ENCODE measurements around the gene MINK1.

The MINK1 gene

GRCh38 chr17:4881761-4882555 lies 48.8 kb downstream of the MINK1 start:
- DNase-seq: peak; percentile 15

- no peak for DNase-seq
These were observed 51.3 kb downstream of the MINK1 start for GRCh38 chr17:4884489-4884888.

- DNase-seq: no peak
These were observed 53.7 kb downstream of the MINK1 start for GRCh38 chr17:4886830-4887229.

GRCh38 chr17:4887581-4887980 lies 54.4 kb downstream of the MINK1 start:
- DNase-seq: no peak

DNA sequence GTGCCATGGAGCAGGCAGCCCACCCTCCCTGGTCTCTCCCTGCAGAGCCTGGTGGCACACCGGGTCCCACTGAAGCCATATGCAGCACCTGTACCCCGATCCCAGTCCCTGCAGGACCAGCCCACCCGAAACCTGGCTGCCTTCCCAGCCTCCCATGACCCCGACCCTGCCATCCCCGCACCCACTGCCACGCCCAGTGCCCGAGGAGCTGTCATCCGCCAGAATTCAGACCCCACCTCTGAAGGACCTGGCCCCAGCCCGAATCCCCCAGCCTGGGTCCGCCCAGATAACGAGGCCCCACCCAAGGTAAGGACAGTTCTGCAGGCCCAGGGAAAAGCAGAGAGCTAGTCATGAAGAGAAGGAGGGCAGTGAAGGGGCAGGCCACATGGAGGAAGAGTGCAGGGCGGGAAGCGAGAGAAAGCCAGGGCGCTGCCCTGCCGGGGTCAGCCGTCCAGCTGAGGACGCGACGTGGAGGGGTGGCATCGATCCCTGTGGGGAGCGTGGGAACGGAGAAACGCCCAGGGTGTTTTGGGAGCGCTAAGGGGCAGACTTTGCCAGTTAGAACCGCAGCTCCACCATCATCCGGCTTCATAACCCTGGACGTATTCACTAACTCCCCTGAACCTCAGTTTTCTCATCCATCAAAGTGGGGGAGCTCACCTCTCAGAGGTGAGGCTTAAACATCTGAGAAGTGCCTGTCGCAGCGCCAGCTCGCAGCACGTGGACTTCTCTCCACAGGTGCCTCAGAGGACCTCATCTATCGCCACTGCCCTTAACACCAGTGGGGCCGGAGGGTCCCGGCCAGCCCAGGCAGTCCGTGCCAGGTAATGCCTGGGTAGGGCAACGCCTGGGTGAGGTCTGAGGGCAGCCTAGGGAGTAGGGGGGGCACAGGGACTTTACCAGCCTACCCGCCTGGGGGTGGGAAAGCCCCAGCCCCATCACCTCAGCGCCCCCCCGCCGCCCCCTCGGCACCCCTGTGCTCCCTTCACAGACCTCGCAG lies 58.6 kb downstream of the MINK1 start:
- no peak for DNase-seq

- no peak for DNase-seq
These were observed 59.5 kb downstream of the MINK1 start for GRCh38 chr17:4892499-4893221.

- DNase-seq: no peak
These were observed 60.1 kb downstream of the MINK1 start for GRCh38 chr17:4893272-4893671.

DNA sequence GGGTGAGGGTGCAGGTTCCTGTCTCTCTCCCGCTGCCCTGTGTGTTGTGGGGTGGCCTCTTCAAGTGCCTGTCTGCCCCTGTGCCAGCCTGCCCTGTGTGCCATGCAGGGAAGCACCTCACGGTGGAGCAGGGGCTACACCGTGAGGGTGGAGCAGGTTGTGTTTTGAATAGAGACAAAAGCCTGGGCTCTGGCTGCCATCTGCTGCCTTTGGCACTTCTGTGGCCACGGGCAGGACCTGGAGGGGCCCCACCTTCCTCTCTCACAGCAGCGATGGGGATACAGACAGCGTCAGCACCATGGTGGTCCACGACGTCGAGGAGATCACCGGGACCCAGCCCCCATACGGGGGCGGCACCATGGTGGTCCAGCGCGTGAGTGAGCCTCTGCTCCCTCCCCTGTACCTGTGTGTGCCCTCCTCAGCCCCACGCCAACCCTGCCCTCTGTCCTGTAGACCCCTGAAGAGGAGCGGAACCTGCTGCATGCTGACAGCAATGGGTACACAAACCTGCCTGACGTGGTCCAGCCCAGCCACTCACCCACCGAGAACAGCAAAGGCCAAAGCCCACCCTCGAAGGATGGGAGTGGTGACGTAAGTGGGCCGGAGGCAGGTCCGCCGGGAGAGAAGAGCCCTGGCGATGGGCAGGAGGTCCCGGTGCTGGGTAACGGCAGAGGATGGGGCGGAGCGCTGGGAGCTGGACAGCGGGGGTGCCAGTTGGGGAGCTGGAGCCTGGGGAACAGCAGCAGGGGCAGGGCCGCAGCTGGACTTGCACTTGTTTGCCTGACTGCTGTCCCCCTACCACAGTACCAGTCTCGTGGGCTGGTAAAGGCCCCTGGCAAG lies 60.8 kb downstream of the MINK1 start:
- DNase-seq: no peak

DNA sequence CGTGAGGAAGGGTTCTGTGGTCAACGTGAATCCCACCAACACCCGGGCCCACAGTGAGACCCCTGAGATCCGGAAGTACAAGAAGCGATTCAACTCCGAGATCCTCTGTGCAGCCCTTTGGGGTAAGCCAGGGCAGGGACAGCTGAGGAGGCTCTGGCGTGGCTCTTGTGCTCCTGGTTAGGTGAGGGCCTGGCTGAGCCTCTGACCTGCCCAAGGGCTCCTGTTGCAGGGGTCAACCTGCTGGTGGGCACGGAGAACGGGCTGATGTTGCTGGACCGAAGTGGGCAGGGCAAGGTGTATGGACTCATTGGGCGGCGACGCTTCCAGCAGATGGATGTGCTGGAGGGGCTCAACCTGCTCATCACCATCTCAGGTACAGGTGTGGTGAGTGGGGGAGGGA lies 62.0 kb downstream of the MINK1 start:
- no peak for DNase-seq

DNA sequence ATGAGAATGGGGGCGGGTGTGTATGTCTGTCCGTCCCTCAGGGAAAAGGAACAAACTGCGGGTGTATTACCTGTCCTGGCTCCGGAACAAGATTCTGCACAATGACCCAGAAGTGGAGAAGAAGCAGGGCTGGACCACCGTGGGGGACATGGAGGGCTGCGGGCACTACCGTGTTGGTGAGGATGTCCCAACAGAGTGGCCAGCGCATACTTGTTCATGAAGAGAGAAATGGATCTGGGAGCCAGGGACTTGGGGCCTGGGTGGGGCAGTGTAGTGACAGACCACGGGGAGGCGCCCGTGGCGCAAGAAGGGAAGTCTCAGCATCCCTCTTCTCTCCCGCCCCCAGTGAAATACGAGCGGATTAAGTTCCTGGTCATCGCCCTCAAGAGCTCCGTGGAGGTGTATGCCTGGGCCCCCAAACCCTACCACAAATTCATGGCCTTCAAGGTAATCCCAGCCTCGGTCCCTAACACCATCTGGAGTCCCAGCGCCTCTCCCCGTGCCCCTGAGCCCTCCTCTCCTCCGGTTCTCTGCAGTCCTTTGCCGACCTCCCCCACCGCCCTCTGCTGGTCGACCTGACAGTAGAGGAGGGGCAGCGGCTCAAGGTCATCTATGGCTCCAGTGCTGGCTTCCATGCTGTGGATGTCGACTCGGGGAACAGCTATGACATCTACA lies 62.7 kb downstream of the MINK1 start:
- DNase-seq: no peak

GRCh38 chr17:4896332-4897197 lies 63.4 kb downstream of the MINK1 start:
- no peak for DNase-seq

DNA sequence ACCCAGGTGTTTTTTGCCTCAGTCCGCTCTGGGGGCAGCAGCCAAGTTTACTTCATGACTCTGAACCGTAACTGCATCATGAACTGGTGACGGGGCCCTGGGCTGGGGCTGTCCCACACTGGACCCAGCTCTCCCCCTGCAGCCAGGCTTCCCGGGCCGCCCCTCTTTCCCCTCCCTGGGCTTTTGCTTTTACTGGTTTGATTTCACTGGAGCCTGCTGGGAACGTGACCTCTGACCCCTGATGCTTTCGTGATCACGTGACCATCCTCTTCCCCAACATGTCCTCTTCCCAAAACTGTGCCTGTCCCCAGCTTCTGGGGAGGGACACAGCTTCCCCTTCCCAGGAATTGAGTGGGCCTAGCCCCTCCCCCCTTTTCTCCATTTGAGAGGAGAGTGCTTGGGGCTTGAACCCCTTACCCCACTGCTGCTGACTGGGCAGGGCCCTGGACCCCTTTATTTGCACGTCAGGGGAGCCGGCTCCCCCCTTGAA lies 64.1 kb downstream of the MINK1 start:
- DNase-seq: no peak

DNA sequence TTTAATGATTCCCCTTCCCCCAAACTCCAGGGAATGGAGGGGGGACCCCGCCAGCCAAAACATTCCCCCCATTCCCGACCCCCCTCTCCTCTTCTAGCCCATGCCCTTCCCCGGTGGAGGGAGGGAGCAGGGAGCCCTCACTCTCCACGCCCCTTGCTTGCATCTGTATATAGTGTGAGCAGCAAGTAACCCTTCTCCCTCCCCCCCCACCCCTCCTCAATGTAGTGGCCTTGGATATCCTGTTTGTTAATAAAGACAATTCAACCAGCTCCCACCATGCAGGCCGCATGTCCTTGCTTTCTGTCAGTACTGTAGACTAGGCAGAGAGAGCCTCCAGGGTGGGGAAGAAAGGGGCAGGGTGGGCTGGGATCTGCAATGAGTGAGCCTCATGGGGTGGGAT lies 64.6 kb downstream of the MINK1 start:
- DNase-seq: no peak

GRCh38 chr17:4898351-4898750 lies 65.2 kb downstream of the MINK1 start:
- no peak for DNase-seq

GRCh38 chr17:4898927-4899326 lies 65.8 kb downstream of the MINK1 start:
- DNase-seq: no peak

- no peak for DNase-seq
These were observed 66.4 kb downstream of the MINK1 start, which contains the start of gene C17orf107 for GRCh38 chr17:4899341-4900230. Gene C17orf107, plus strand, starts transcription at chr17:4899536. Its CDS starts 227 bp downstream, at chr17:4899763.

DNA sequence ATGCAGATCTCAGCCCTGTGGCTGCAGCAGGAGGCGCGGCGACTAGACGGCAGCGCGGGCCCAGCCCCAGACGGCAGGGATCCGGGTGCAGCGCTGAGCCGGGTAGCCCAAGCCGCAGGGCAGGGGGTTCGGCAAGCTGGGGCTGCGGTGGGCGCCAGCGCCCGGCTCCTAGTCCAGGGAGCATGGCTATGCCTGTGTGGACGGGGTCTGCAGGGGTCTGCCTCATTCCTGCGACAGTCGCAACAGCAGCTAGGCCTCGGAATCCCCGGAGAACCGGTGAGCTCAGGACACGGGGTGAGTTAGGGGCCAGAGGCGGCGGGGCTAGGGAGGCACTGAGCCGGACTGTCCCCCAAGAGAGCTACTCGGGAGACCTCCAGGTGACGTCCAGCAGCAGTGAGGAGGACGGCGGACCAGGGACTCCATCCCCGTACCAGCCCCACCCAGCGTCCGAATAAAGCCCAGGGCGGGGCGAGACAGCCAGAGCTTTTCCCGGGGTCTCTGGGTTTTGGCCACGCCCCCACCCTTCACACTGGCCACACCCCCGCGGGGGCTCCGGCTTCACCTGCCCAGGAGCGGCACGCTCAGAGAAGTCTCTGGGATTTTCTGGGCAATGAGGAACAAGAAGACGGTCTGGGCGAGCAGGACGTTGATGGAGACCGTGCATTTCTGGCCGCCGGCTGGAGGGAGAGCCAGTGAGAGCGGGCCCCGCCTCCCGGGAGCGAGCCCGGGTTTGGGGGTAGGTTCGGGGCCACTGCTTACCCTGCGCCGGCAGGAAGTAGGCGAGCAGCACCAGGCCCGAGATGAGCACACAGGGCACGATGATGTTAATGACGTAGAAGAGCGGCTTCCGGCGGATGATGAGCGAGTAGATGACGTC lies 67.3 kb downstream of the MINK1 start:
- DNase-seq: no peak

GRCh38 chr17:4901108-4901647 lies 68.0 kb downstream of the MINK1 start:
- DNase-seq: no peak

Data from COR-L47 (cell line).